Stromal cell of bone marrow (primary cell): ENCODE data around the gene LRP1.

Experiments used
- DNase-seq: peaks from one replicate; pipeline ENCODE4 v3.0.0-alpha.2; 2012; ENCODE audit warnings: low read depth

Gene LRP1

GRCh38 chr12:57154804-57155434 lies 26.6 kb downstream of the LRP1 start:
- DNase-seq: no peak

GRCh38 chr12:57156701-57157403 lies 28.6 kb downstream of the LRP1 start:
- DNase-seq: no peak

- no peak for DNase-seq
These were observed 29.4 kb downstream of the LRP1 start for GRCh38 chr12:57157588-57158173.

GRCh38 chr12:57158186-57158585 lies 29.9 kb downstream of the LRP1 start:
- DNase-seq: no peak

DNA sequence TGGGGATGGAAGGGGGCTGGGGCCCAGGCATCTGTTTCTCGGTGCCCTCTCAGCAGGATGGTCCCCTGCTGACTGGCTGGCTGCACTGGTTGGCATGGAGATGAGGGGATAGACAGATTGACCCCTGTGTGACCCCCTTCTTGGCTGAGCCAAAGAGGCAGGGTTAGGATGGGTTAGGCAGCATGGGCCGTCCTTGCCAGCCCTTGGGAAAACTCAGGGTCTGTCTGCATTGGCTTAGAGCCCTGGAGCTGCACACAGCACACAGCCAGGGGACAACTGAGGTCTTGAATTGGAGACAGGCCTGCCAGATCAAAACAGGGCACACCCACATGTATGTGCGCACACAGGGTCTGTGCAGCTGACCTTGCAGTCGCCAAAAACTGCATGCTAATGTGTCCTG lies 30.4 kb downstream of the LRP1 start:
- DNase-seq: no peak

GRCh38 chr12:57159311-57159710 lies 31.0 kb downstream of the LRP1 start:
- DNase-seq: no peak

DNA sequence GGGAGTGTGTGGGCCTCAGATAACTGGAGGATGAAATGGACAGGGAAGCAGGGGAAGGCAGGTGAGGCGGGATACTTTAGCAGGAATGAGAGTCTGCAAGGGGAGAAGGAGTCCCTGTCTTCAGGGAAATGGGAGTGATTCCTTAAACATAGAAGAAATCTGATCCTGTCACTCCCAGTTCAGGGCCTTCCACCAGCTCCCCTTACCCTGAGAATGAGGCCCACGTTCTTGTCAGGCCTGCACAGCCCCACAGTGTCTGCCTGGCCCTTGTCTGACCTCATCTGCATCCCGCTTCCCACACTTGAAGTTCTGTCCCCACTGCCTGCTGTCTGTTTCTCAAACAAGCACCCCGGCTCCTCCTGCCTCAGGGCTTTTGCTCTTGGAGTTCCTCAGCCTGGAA lies 31.8 kb downstream of the LRP1 start:
- DNase-seq: no peak

DNA sequence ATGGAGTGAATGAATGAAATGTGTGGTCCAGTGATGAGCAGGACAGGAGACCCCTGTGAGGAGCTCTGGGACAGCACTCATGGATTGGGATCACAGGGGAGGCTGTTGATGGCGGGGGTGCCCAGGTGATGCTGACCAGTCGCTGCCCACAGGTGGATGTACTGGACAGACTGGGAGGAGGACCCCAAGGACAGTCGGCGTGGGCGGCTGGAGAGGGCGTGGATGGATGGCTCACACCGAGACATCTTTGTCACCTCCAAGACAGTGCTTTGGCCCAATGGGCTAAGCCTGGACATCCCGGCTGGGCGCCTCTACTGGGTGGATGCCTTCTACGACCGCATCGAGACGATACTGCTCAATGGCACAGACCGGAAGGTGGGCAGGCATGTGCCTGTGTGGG lies 32.5 kb downstream of the LRP1 start:
- DNase-seq: no peak

DNA sequence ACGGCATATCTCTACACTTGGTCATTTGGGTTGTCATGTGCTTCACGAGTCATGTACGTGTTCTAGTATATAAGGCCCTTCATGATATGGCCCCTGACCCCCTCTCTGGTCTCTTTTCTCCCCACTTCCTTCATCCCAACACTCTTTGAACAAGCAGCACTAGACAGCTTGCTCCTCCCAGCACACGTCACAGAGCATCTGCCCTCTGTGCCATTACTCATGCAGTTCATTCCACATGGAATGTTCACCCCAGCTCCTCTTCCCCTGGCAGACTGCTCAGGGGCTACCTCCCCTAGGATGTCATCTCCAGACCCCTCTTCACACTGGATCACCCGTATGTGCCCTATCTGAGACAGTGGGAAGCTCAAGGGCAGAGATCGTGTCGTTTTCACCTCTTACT lies 33.2 kb downstream of the LRP1 start:
- DNase-seq: no peak

- DNase-seq: no peak
These were observed 34.4 kb downstream of the LRP1 start for GRCh38 chr12:57162553-57163125.

DNA sequence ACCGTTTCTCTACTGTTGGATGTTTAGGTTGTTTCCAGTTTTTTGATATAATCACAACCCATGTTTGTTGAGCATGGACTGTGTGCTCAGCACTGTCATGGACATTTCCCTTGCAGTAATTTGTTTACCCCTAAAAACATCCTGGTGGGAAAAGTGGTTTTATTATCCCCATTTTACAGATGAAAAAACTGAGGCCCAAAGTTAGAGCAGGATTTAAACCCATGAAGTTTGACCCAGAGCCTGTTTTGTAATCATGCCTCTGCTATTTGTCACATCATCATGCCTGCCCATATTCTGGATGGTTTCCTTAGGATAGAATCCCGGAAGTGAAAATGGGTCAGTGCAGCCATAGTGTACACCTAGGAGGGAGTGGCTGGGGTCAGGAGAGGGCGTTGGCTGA lies 36.2 kb downstream of the LRP1 start:
- no peak for DNase-seq

- DNase-seq: no peak
These were observed 36.8 kb downstream of the LRP1 start for GRCh38 chr12:57164966-57165625.

DNA sequence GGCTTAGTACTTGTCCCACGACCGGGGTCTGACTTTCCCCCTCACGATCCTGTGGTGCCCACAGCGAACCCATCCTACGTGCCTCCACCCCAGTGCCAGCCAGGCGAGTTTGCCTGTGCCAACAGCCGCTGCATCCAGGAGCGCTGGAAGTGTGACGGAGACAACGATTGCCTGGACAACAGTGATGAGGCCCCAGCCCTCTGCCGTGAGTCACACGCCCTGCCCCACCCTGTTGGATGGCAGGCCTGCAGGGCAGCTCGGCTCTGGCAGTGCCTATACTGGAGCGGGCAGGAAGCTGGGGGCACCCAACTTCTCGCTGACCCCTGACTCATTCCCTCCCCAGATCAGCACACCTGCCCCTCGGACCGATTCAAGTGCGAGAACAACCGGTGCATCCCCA lies 37.5 kb downstream of the LRP1 start:
- DNase-seq: no peak

- DNase-seq: peak; percentile 63
These were observed 38.7 kb downstream of the LRP1 start for GRCh38 chr12:57166971-57167371.

DNA sequence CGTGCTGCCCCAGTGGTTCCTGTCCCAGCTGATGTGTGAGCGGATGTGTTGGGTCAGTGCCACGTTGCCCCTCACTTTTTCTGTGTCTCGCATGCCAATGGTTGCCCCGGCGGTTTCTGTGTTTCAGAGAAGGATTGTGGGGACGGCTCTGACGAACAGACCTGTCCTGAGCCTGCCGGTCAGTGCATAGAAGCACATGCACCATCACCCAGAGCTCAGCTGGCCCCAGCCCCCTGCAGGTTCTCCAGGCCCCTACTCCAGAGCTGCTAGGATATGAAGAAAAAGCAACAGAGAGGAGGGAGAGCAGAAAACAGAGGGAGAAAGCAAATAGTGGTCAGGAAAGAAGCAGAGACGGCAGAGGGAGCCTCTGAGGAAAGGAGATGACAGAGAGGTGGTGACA lies 39.8 kb downstream of the LRP1 start:
- DNase-seq: no peak

- DNase-seq: no peak
These were observed 40.9 kb downstream of the LRP1 start for GRCh38 chr12:57169046-57169795.

DNA sequence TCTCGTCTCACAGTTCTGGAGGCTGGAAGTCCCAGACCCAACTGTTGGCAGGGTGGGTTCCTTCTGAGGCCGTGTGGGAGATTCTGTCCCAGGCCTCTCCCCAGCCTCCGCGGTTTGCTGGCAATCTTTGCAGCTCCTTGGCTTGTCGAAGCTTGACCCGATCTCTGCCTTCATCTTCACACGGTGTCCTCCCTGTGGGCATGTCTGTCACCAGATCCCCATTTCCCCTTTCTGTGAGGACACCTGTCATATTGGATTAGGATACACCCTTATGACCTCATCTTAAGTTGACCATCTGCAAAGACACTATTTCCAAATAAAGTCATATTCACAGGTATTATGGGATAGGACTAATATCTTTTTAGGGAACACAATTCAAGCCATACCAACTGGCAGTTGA lies 41.7 kb downstream of the LRP1 start:
- DNase-seq: no peak

DNA sequence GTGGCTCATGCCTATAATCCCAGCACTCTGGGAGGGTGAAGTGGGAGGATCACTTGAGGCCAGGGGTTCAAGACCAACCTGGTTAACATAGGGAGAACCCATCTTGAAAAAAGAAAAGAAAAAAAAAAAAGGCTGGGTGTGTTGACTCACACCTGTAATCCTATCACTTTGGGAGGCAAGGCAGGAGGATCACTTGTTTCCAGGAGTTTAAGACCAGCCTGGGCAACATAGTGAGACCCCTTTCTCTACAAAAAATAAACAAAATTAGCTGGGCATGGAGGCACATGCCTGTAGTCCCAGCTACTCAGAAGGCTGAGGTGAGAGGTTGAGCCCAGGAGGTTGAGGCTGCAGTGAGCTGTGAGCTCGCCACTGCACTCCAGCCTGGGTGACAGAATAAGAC lies 42.1 kb downstream of the LRP1 start:
- no peak for DNase-seq

DNA sequence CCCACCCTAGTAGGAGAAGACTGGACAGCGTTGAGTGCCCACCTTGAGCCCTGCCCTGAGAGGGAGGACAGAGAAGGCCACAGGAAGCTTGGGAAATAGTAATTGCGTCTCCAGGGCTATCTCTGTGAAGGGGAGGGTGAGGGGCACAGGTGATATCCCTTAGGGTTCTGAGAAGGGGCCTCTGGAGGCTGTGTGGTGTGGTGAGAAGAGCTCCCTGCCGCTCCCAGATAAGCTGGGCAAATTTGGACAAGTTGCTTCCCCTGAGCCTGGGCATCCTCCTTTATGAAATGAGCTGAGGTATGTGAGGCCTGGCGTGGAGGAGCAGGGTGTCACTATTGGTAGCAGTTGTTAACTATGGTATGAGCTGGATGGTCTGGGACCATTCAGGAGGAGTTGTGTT lies 42.6 kb downstream of the LRP1 start:
- DNase-seq: no peak

GRCh38 chr12:57171668-57172067 lies 43.4 kb downstream of the LRP1 start:
- DNase-seq: peak; percentile 82

- DNase-seq: no peak
These were observed 44.8 kb downstream of the LRP1 start for GRCh38 chr12:57173089-57173488.

DNA sequence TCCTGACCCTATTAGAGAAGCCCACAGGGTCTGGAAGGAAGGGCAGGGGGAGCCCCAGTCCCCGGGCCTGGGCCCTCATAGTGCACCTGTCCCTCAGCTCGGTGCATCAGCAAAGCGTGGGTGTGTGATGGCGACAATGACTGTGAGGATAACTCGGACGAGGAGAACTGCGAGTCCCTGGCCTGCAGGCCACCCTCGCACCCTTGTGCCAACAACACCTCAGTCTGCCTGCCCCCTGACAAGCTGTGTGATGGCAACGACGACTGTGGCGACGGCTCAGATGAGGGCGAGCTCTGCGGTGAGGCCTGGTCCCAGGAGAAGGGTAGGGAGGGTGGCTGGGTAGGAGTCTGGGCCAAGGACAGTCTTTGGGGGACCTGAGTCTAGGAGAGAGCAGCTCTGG lies 45.4 kb downstream of the LRP1 start:
- DNase-seq: no peak
